Measurements from ENCODE around the gene ANKRD63.

ANKRD63 gene, protein sequence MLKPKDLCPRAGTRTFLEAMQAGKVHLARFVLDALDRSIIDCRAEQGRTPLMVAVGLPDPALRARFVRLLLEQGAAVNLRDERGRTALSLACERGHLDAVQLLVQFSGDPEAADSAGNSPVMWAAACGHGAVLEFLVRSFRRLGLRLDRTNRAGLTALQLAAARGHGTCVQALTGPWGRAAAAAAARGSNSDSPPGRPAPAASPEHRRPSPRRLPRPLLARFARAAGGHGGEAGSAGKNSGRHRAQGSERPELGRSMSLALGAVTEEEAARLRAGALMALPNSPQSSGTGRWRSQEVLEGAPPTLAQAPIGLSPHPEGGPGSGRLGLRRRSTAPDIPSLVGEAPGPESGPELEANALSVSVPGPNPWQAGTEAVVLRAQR

DNA sequence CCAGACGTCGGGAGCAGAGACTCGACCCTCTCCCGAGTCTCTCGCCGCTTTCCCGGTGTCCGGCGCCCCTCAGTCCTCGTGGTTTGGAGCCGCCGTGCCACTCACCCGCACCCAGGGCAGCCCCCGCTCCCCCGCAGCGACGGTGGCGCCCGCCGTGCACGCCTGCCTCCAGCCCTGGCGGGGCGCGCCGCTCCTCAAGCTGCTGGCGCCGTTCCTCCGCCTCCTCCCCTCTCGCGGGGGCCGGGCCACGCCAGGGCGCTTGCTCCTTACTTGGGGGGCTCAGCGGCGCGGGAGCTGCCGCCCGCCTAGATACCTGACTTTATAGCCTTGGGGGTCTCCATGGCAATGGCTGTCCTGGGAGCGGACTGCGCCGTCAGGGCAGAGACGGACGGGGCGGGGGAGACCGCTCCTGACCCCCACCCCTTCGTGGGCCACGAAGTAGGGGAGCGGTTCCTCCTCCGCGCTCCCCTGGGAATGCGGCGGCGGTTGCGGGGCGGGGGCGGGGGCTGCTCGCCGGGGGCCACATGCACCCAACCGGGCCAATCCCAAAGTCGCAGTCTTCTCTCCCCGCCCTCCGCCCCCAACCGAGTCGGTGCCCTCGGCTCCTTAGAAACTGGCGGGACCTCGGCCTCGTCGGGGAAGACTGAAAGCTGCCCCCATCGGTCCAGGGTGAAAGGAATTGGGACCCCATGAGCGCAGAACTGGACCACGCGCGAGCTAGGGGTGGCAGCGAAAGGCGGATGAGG is at the start of gene ANKRD63:
ANKRD63 (minus strand) TSS at position 196 of the 746 bp plus-strand sequence. CDS start 478 bp downstream, outside the sequence.
- DNase-seq (ENCODE audit: low spot score), result no peak

DNA sequence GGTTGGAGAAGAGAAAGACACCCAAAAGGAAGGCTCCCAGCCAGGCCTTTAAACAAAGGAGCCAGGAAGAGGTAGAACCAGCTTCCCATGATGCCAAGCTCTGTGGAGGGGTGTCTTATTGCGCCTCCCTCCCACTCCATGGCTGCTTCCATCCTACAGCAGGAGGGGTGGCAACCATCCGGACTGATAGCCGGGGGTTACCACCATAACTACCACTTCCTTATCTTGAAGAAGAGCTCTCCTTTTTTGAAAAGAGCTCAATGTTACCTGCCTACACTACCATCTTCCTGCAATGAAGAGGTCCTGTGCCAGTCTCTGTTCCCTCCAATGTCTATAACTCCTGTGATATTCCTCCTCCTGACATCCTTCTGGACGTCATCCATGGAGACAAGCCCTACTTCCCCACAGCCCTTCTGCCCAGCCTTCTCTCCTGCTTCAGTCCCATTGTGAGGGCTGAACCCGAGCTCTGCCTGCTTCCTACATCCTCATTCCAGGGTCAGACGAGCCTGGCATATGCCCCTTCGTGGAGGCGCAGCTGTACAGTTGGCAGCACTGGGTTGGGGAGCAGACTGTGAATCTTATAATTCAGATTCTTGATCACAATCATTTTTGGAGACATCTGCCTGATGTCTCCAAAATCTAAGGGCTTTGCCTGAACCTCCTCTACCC is 49.4 kb upstream of the ANKRD63 start:
- DNase-seq (ENCODE audit: low spot score), result peak; percentile 50

DNA sequence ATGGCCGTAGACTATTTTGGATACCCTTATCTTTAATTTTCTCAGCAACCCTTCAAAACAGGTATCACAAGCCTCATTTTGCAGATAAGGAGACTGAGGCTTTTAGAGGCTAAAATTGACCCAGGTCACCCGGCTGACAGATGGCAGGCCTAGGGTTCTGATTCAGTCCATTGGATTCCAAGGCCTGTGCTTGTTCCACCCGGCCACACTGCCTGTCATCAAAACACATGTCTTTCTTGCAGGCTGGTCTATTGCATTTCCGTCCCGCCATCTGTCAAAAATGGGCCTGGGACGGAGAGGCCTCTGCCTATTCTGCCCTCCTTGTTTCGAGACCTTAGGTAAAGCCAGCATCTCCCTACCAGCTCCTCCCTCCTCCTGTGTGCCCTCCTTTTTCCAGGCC is 48.8 kb upstream of the ANKRD63 start:
- DNase-seq (ENCODE audit: low spot score), result peak; percentile 71

DNA sequence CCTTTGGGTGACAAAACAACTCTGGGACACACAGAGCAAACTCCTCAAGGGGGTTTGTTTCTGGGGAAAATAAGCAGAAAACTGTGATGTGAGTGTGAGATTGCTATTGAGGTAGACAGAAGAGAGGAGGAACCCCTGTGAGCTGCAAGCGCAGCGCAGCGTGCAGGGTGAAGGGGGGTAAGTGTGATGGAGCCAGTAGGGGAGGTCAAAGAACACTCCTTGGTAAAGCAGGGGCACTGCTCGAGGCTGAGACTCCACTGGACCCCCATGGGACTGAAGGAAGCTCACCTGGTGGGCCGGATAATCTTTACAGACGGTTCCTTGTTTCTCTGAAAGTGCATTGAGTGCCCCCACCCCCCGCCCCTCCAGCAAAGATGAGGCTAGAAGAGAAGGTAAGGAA is 48.2 kb upstream of the ANKRD63 start:
- no peak for DNase-seq (ENCODE audit: low spot score)

DNA sequence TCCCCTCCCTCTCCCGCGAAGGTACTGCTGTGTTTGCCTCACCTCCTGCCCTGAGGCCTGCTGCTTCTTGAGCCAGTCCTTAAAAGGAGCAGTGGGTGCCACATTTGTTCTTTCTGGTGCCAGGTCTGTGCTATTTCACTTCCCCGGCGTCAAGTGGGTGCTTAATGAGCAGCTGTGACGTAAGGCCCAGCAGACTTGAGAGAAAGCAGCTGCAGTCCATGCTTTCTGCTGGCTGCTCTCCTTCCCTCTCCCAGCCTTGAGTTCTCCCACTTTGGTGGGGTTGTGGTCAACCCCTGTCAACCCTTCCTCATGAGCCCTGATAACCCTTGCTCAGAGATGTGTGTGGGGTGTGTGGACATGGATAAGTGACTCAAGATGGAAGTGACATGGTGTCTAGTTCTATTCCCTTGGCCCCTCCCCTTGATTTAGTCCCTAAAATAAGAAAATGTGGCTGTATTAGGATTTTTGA is 47.5 kb upstream of the ANKRD63 start:
- peak; percentile 34 for DNase-seq (ENCODE audit: low spot score)

DNA sequence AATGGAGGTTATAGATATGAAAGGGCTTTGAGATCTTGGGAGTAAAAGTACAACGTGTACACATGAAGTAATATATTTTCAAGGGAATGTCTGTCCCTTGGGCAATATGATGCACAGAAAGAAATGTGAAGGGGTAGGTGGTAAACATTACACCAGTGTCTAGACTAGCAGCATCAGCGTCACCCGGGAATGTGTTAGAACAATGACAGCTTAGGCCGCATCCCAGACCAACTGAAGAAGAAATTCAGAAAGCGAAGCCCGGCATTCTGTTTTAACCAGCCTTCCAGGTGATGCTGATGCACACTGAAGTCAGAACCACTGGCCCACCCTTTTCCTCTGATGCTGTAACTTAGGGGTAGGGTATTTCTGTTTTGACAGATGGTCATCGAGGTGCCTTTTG is 46.9 kb upstream of the ANKRD63 start:
- DNase-seq (ENCODE audit: low spot score), result no peak

DNA sequence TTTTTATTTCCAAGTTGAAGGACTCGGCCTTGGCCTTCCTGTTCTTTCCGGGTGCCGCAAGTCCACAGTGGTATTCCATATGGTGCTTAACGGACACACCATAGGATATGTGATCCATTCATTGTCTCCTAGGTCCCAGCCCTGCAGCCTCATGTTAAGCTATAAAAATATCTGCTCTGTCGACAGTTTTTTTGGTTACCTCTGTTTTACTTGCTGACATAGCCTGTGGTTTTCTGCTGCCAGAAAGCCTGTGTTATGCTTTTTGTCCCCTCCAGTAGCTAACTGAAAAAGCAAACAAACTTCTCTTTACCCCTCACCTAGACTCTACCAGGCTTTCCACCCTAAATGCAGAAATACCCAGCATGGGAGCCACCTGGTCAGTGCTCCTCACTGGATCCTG is 45.9 kb upstream of the ANKRD63 start:
- DNase-seq (ENCODE audit: low spot score), result no peak

DNA sequence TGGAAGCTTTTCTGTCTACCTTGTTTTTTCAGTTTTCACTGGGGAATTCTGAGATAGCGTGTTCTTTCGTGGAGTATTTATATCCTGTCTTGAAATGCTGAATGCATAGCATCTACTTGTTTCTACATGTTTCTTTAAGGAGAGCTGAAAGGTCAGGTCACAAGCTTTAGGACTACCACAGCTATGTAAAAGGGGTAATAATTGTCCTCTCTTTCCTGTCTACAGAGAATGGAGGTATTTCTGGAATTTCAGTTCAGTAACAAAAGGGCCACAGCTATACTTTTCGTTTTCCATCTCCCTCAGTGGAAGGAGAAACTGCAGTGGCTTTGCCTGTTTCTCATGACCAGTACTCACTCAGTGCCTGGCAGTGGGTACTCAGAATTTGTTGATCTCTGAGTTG is 45.3 kb upstream of the ANKRD63 start:
- no peak for DNase-seq (ENCODE audit: low spot score)

DNA sequence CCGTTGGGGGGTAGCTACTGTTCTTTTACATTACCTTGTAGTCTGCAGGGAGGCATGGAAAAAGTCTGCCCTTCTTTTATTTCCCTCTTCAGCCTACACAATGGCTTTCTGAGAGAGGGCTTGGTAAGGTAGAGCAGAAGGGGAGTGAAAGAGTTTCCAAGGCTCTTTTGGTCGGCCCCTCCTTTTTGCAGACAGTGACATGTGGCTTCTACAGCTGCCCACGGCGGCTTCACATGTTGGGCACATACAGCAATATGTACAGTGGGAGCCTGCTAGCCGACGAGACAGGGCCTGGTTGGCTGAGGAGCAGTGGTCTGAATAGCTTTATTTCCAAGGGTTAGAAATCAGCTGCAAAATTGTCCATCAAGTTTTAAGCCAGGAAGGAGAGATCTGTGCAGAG is 44.6 kb upstream of the ANKRD63 start:
- peak; percentile 31 for DNase-seq (ENCODE audit: low spot score)

DNA sequence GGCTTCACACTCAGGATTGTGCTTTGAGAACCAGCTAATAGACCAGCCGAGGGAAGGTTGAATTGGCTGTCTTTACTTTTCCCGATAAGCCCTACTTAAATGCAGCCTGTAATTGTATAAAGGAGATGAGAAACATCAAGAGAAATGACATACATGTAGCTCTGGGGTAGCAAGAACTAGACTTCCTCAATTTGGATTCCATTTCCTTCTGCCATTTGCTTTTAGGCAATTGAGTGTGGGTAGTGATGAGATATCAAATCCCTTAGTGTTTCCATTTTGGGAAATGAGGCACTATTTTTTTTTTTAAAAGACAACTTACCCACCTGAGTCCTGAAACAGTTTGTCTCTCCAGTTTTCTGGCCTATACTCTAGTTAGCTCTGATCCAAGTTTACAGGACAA is 42.8 kb upstream of the ANKRD63 start:
- DNase-seq (ENCODE audit: low spot score), result no peak

DNA sequence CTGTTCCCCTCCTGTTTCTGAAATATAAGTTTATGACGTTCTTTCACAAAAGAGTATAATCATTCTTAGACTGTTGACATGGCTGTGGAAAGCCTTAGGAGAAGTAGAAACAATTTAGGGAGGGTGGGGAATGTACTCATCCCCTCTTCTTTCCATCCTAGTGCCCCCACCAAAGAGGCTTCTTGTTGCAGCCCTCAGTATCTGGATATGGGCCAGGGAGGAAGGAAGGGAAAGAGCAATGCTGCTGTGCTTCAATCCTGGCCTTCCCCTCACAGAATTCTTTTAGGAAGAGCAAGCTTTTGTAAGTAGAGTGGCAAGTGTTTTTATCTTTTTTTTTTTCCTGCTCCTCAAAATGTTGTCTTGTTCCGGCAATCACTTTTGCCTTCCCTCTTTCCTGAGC is 42.3 kb upstream of the ANKRD63 start:
- DNase-seq (ENCODE audit: low spot score), result peak; percentile 69

DNA sequence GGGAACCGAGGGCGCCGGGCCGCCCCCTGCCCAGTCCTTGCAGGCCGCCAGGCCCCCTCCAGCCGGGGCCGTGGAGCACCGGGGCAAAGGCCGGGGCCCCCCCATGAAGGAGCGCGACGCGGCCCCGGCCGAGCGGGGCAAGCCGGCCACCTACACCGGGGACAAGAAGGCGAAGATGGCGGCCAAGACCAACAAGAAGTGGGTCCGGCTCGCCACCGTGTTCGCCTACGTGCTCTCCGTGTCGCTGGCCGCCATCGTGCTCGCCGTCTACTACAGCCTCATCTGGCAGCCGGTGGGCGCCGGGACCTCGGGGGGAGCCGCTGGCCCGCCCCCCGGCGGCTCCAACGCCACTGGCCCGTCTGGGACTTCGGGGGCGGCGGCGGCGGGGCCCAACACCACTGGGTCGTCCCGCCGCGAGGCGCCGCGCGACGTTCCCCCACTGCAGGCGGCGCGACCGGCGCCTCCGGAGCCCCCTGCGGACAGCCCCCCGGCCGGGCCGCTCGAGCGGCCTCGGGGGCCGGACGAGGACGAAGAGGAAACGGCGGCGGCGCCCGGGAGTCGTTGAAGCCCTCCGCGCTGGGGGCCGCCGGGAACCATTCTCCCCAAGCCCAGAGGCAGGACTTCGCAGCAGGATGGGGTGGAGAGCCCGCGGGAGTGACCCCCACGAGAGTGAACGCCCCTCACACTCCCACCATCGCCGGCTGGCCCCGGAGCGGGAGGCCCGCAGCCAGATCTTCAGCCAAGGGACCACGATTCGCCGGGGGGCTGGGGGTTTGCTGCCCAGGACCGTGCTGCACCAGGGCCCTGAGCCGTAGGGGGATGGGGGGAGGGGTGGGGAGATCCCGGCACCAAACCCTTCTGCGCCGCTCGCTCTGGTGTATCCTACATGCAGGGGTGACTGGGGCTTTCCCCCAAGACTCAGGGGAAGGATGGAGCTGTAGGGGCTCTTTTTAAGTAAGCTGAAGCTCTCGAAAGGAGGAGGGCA is 41.4 kb upstream of the ANKRD63 start:
- no peak for DNase-seq (ENCODE audit: low spot score)

DNA sequence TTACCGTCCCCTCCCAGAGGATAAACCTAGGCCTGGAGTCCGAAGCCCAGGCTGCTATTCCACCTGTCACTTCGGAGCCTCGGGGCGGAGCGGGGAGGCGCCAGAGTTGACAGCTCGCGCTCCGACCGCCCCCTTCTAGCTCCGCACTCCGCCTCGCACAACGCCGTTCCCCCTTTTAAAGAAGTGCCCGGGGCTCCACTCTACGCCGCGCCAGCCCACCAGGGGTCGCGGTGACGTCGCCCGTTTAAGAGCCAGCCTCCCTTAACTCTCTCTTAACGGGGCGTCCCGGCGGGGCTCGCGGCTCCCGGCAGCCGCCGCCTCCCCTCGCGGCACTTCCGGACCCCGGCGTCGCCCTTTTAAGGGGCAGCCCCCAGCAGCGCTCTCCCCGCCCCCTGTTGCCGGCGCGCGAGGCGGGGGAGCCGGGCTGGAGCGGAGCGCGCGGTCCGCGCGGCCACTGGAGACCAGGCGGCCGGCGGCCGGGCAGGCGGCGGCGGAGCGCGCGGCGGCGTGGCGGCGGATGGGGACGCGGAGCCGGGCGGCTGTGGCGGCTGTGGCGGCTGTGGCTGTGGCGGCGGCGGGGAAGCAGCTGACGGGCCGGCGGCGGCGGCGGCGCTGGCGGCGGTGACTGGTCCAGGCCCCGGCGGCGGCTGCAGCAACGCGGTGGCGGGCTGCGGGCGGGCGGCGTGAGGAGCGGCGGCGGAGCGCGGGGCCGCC is 40.5 kb upstream of the ANKRD63 start, which contains the start of gene INAFM2:
INAFM2 (plus strand) TSS at position 454 of the 714 bp plus-strand sequence. CDS start 364 bp downstream, outside the sequence.
- DNase-seq (ENCODE audit: low spot score), result peak; percentile 93

DNA sequence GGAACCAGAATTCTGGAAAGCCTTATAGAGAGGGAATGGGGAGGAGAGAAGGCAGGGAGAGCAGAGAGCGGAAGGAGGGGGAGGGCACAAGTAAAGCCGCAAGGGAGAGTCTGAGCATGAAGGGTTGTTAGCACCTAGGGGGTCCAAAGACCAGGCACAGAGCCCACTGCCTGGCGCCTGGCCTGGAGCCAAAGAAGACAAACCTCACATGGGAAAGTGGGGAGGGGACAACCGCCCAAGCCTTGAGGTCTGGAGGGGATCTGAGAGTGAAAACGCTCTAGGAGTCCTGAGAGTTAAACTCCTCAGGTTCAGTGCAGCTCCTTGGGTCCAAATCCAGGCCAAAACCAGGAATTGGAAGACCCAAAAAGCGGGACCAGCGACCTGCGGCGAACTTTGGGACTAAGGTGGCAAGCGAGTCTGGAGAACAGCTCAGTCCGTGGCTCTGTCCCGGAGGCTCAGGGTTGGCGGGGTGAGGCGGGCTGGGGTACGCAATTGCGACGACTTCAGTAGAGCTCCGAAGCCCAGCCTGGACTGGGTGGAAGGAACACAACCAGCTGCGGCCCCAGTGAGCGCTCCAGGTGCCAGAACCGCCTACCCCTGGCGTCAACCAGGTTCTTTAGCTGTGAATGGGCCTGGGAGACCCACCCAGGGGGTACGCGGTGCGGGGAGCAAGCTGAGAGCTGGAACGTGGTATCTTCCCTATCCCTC is 39.8 kb upstream of the ANKRD63 start:
- DNase-seq (ENCODE audit: low spot score), result peak; percentile 84

DNA sequence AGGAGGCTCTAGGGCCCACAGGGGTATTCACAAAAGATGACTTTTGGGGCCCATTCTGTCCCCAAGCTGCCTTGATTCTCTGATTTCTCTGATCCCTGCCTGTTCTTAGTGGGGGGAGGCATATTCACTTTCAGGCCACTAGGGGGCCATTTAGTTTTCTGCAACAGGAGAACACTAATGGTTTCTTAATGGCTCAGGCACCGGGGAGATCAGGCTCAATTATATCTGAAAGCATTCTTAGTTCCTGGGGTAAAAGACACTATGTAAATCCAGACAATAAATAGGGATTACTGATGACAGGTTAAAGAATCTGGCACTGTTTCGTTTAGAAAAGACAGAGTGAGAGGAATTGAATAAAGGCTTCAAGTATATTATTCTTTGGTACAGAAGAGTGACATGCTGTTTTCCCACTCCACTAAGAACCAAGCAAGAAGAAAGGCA is 38.1 kb upstream of the ANKRD63 start:
- peak; percentile 92 for DNase-seq (ENCODE audit: low spot score)

DNA sequence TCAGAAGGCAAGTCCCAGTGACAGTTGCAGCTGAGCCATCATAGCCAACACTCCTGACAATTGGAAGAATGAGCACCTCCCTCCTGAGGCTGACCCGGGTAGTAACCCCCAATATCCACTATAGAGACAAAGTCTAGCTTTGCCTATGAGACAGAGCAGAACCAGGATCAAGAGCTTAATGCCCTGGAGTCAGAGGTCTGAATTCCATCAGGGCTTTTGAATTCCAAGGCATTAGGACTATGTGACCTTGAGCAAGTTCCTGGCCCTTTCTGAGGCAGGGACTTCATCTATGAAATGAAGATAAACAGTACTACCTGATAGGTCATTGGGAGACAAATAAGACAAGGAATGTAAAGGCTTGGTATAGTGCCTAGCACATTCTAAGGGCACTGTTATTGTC is 37.5 kb upstream of the ANKRD63 start:
- peak; percentile 89 for DNase-seq (ENCODE audit: low spot score)

DNA sequence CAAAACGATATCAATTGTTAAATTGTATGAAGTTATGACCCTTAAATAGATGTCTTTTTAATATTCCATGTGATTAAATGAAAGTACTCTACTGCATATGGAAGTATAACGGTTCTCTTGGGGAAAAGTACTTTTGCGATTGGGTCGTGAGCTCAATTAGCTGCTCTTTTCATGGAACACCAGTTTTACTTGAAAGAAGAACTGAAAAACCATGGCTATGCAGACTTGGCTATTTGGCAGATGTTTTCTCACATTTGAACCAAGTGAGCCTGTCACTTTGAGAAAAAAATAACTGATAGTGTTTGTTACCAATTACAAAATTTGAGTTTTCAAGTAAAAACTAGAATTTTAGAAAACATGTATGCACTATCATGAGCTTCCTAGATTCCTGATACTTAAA is 34.7 kb upstream of the ANKRD63 start:
- DNase-seq (ENCODE audit: low spot score), result no peak

DNA sequence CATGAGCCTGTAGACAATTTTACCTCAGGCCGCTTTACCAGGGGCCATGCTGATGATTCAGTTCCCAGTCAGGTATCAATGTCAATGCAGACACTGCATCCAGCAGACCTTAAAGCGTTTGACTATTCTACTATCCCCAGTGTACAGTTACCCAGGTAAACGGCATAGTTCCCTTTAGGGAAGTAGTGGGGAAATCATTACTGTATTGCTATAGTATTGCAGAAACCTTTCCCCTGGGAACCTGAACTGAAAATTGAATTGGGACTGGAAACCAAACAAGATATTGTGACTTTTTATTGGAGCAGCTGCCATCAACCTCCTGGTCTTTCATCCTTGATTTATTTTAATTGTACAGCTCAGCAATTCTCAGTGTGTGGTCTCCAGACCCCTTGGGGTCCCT is 34.1 kb upstream of the ANKRD63 start:
- no peak for DNase-seq (ENCODE audit: low spot score)

DNA sequence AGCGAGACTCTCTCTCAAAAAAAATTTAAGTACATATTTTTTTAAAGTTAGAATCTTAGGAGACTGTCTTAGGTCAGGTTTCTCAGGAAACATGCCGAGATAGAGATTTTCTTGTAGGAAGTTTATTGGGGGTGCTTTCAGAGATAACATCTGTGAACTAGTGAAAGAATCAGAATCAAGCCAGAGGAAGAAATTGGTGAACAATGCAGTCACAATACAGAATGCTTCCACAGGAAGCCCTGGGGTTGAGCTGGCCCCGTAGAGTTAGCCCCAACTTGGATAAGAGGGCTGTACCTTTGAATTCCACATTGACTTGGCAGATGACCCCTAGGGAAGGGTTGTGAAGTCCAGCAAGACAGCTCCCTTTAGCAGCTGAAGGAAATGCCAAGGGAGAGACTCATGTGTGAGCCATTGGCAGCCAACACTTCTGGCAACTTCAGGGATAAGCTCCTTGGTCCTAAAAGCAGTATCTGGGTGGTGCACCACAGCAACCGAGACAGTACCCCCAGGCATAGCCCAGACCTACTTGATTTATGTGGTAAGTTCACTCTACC is 31.9 kb upstream of the ANKRD63 start:
- no peak for DNase-seq (ENCODE audit: low spot score)
